Ramos (cell line): Measurements from ENCODE around the gene RECK.
"Not testable (repeated sequence)": the region's sequence is repeated elsewhere in the genome, so short reads cannot be mapped to it uniquely, and the experiment has no call there.

Source experiments
- in situ Hi-C: fragments of 300-500 bp; cut with MboI; formaldehyde crosslinking; loops from one replicate; pipeline ENCODE4 v1.14.3; 2022; ENCODE audit warnings: low sequenced_read_pairs; ENCODE audit not compliant: unreplicated experiment

RECK gene

DNA sequence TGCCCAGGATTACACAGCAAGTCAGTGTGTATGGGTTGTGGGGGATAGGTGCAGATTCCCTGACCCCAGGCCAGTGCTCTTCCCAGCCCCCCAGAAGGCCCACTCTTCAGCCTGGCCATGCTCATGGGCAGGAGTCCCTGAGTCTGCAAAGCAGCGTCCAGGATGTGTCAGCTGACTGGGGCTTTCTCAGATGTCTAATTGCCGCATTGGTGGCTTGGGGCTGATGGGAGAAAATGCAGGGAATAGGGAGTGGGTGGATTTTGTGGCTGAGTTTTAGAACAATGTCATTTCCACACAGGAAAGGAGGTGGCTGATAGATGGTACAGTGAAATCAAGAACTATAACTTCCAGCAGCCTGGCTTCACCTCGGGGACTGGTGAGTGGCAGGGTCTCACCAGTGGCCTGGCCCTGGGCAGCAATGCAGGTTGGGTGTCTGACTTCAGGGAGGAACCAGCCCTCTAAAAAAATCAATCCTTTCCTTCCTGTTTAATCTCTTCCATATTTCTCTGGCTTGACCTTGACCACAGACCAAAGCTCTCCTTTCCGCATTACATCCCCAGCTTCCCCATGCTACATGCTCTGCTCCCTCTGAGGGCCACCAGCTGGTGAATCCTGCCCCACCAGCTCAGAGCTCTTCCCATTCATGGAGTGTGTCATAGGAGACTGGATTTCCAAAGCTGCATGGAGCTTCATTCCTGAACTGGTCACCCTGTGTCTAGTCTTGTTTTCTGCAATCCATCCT, 114.0 kb downstream of the RECK start:
- in situ Hi-C loops: no loop called here

DNA sequence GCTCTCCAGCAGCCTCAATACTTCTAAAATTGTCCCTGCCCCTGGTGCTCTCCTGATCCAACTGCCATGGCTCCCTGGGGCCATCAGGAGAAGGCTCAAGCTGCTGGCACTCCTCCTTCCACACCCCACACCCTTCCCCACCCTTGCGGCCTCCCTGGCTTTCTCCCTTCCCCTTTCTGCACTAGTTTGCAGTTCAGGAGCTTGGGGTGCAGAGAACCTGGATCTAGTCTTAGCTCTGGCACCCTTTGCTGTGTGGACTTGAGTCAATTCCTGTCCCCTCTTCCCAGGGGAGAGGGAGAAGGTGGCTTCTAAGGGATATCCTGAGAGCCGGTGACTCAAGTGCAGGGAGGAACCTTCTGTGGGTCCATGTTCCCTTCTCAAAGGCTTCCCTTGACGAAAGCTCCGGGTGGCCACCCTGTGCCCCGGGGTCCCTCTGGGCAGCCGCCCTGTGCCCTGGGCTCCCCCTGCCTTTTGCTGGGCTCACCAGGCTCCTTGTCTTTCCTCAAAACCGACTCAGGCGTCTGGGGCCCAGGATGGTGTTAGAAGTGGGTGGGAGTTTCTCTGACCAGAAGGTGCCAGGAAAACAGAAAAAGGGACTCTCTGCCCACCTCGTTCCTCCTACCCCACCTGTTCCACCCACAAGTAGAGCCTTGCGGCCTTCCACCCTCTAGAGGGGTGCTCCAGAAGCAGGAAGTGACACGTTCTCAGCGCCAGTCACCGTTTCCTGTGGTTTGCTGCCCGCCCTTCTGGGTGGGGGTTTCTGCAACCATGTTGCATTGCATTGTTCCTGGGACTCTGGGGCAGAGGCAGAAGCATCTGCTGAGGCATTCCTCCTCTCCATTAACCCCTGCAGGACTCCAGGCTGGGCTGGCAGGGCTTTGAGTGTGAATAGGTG, 114.8 kb downstream of the RECK start:
- in situ Hi-C loops: no loop called here

DNA sequence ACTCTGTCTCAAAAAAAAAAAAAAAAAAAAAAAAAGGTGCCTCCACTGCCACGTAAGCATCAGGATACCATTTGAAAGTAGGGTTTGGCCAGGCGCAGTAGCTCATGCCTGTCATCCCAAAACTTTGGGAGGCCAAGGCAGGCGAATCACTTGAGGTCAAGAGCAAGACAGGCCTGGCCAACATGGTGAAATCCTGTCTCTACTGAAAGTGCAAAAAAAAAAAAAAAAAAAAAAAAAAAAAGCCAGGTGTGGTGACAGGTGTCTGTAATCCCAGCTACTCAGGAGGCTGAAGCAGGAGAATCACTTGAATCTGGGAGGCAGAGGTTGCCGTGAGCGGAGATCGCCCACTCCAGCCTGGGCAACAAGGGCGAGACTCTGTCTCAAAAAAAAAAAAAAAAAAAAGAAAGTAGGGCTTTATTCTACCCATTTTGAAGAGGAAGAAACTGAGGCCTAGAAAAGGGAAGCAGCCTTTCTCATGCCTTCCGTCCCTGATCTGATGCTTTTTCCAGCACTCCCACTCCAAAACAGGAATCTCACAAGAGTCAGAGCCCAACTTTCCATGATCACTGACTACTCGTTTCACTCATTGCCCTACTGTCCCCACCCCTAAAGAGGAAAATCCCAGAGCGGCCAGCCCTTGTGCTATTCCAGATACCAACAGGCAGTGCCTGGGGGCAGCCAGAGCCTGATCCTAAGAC, 116.2 kb downstream of the RECK start:
- in situ Hi-C loops: no loop called here

DNA sequence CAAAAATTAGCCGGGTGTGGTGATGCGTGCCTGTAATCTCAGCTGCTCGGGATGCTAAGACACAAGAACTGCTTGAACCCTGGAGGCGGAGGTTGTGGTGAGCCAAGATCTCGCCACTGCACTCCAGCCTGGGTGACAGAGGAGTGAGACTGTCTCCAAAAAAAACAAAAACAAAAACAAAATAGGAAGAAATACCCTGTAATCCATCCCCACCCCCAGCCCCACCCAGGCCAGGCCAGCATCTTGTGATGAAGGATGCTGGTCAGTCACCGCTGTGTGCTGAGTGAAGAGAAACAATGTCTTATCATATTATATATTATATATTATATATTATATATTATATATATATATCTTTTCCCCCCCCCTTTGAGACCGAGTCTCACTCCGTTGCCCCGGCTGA, 117.0 kb downstream of the RECK start:
- in situ Hi-C loops: no loop called here

DNA sequence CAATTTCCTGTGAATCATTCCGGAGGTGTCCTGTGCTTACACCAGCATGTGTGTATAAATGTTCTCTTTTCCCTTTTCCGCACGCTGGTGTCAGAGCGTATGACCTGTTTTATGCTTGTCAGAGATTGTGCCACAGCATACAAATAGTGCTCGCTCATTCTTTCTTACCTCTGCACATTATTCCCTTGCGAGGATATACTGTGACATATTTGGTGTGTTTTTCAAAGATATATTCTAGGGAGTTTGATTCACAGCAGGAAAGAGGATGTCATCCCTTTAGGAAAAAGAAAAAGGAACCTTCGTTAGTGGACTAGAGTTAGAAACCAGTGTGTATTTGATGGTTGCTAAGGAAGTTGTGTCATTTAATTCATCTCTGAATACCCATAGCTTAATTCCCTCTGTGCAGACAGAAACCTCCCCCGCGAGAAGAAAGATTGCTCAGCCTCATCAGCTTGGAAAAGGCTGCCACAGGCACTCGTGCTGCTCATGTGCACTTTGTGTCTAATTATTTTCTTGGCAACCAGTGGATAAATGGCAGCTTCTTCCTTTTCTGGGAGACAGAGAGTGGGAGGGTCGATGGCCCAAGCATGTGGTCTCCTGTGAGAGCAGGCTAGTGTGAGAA, 117.7 kb downstream of the RECK start:
- in situ Hi-C loops: no loop called here

DNA sequence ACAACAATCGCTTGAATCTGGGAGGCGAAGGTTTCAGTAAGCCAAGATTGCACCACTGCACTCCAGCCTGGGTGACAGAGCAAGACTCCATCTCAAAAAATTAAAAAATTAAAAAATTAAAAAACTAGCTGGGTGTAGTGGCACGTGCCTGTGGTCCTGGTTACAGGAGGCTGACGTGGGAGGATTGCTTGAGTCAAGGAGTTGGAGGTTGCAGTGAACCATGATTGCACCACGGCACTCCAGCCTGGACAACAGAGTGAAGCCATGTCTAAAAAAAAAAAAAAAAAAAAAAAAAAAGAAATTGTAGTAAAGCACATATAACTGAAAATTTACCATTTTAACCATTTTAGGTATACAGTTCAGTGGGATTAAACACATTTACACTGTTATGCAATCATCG, 119.4 kb downstream of the RECK start:
- in situ Hi-C loops: no loop called here

DNA sequence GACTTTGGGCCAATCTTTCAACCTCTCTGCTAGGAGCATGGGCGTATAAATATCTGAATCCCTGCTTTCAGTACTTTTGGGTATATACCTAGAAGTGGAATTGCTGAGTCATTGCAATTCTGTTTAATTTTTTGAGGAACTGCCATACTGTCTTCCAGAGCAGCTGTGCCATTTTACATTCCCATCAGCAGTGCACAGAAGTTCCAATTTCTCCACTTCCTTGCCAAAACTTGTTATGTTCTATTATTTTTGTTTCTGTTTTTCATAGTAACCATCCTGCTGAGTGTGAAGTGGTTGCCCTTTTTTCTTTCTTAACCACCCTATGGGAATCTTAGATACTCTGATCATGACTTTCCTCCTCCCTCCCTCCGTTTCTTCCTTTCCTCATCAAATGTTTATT, 121.4 kb downstream of the RECK start:
- in situ Hi-C loops: no loop called here

DNA sequence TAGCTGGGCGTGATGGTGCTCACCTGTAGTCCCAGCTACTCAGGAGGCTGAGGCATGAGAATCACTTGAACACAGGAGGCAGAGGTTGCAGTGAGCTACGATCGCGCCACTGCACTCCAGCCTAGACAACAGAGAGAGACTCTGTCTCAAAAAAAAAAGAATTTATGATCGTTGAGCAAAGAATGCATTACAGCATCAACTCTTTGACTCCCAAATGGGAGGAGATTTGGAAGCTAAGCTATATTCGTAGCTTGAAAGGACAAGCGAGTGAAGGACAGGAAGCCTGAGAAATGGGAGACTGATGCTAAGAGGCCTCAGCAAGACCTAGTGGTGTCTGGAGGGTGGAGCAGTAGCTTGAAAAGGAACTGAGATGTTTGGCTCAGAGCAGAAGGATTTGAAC, 122.2 kb downstream of the RECK start:
- in situ Hi-C loops: no loop called here

DNA sequence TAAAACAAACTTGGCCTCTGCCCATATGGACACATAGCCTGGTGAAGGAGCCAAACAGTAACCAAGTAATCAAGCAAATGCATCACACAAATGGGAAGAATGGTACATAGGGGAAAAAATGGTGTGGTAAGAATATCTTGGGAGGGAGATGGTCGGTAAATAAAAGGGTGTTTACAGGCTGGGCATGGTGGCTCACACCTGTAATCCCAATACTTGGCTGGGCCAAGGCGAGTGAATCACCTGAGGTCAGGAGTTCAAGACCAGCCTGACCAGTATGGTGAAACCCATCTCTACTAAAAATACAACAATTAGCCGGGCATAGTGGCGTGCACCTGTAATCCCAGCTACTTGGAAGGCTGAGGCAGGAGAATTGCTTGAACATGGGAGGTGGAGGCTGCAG, 122.8 kb downstream of the RECK start:
- in situ Hi-C loops: not testable (repeated sequence)

DNA sequence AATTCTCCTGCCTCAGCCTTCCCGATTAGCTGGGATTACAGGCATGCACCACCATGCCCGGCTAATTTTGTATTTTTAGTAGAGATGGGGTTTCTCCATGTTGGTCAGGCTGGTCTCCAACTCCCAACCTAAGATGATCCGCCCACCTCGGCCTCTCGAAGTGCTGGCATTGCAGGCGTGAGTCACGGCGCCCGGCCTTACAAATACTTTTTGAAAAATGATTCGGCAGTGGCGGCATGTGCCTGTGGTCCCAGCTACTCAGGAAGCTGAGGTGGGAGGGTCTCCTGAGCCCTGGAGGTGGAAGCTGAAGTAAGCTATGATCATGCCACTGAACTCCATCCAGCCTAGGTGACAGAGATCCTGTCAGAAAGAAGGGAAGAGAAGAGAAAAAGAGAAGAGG, 123.4 kb downstream of the RECK start:
- in situ Hi-C loops: not testable (repeated sequence)

DNA sequence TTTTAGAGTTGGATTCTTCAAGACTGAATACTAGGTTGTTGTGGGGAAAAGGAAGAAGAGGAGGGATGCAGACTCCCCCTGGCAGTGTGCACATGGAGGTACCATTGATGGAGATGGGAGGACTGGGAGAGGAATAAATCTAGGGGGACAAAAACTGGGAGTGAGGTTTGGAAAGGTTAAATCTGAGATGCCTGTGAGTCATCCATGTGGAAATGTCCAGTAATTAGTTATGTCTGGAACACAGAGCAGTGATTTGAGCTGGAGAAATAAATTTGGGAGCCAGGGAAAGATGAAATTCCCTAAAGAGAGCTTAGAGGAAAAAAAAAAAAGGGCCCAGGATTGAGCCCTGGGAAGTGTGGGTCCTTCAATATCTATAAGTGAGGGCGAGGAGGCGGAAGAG, 124.5 kb downstream of the RECK start:
- in situ Hi-C loops: no loop called here

DNA sequence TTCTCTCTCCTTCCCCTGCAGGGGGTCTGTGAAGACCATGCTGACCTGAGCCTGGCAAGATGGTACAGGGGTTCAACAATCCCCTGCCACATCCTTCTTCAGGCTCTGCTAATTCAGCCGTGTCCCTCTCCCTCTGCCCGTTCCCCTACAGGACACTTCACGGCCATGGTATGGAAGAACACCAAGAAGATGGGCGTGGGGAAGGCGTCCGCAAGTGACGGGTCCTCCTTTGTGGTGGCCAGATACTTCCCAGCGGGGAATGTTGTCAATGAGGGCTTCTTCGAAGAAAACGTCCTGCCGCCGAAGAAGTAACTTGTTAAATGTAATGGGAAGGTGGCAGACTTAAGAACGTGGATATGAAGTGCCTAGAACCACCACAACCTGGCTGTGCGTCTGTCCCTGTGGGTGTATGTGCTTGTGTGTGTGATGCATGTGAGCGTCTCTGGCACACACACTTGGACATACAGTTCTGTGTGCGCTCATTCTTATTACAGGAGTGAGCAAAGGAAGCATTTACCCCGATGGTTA, 125.6 kb downstream of the RECK start:
- in situ Hi-C loops: no loop called here

DNA sequence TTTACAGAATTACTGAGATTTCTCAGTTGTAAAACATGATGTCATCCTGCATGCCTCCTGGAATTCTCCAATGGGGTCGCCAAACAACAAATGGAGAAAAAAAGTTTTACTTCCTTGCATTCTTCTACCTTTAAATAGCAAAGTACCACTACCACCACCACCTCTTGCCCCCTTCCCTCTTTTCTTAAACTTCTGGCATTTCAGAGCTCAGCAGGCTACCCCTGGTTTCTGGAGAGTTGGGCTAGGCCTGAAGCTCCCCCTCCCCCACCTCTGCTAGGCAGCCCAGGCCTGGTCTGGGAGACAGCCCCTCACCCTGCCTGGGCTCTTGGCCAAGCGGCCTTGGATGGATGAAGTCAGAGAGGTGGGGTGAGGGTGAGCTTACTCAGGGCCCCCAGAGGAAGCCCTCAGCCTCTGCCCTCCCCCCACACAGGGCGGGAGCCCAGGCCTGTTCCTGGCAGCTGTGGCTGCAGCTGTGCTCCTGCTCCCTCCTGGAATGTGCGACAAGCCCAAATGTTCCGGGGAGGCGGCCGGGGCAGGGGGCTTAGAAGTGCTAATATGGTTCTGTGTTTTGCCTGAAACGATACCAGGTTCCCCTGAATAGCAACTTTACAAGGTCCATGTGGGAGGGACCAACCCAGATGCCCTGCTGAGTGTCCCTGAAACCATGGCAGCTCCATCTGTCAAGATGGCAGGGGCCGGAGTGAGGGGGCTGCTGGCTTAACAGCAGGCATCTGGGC, 126.5 kb downstream of the RECK start:
- in situ Hi-C loops: no loop called here

DNA sequence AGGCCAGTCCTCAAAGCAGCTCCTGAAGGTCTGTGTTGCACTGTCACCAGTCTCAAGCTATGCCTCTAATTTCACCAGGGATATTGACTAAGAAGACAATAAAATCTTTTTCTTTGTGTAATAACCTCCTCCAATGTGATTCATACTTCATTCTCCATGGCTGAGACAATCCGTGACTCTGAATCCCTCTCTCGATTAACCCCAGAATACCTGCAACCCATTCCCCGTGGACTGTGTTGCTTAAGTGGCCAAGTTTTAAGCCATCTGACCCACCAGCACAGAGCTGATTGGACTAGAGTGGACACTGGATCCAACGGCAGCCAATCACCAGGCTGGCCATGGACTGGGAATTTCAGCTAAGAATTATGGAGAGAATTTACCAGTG, 127.1 kb downstream of the RECK start:
- in situ Hi-C loops: no loop called here

DNA sequence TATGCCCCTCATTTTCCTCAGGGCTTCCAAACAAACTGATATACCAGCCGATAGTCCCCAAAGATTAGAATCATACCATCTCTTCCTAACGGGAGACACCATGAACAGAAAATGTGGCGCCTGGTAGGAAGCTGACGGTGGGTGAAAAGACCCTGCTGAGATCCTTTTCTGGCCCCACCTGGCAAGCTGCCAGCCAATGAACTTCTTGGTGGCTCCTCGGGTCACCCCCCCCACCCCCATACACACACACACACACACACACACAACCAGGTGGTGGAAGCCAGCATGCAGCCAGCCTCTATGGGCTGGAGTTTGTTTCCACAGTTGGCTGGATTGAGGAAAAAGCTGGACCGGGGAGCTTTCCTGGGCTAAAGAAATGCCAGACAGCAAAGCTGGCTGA, 127.7 kb downstream of the RECK start:
- in situ Hi-C loops: no loop called here

DNA sequence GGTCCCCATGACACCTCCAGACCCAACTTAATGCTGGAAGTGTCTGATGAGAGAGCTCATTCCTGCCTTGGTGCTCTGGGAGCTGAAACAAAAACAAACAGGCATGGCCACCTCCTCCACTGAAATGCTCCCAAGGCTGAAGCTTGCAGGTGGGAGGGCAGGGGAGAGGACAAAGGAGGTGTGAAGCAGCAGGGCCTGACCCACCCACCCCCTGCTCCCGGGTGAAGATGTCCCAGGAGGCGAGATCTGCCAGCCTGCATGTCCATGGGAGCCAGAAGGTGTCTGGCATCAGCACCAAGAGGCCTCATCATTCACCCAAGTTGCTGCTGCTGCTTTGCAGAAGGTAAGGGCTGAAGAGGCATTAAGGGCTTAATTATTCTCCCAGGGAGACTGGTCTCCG, 128.3 kb downstream of the RECK start:
- in situ Hi-C loops: loop anchor here (5.0 kb wide), 1 partner anchor 58 kb away; no protein-coding TSS in a partner anchor

DNA sequence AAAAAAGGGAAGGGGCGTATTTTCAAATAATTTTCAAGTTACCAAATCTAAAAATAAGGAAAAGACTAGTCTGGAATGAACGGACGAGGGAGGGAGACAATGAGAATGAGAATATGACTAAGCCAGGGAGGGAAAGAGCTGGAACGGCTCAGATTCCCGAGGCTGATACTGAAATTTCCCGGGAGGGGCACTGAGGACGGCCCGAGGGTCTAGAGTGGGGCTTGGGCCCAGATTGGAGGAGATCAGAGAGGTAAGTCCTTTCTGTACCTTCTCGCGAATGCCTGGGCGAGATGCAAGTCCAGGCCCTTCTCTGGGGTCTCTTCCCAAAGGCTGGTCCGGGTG, 129.1 kb downstream of the RECK start:
- in situ Hi-C loops: loop anchor here (5.0 kb wide), 1 partner anchor 58 kb away; no protein-coding TSS in a partner anchor

DNA sequence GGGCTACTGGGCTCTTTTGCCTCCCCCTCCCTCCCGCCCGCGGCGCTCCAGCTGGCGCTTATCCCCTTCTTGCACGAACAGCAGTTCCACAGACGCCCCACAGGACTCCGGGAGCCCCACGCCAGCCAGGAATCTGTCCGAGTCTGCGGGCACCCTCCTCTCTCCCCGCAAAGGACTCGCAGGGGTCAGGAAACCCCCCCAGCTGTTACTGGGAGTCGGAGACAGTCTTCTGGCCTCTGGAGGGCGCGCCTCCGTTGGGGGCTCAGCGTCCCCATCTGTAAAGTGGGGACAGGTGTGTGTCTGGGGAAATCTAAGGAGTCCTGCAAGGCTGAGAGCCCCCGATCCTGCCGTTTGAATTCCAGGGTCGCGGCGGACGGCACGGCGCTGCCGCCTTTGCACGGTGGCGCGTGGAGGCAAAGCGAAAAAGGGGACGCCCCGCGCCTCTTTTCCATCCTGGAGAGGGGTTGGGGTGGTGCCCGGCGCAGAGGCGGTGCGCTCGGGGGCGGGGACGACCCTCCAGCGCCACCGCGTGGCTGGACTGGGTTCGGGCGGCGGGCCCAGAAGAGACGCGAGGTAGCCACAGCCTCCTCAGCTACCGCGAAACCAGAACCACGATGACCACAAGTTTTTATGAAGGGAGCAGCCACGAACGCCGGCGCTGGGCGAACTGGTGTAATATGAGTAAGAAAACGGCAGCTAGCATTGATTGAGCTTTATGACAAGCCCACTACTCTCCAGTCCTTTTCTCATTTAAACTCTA, 129.6 kb downstream of the RECK start:
- in situ Hi-C loops: loop anchor here (5.0 kb wide), 1 partner anchor 59 kb away; no protein-coding TSS in a partner anchor

DNA sequence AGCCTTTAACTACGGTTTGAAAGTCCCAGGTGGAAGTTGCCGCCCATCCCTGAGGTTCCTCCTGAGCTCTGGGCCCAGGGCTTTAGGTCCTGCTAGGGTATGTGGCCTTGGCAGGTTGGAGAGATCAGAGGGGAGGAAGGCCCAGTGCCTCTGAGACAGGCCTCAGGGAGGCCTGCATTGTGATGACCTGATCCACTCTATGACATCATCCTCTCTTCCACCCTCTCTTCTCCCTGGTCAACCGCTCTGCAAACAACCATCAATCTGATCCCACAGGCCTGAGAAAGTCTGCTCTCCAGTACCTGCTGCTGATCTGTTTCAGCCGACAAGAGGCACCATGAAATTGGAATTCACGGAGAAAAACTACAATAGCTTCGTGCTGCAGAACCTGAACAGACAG, 132.5 kb downstream of the RECK start, which contains the start of gene CCIN:
Gene CCIN (plus strand): TSS at position 223 of the 400 bp plus-strand sequence. CDS start 115 bp downstream, at position 338.
- in situ Hi-C loops: loop anchor here (5.0 kb wide), 1 partner anchor 62 kb away; no protein-coding TSS in a partner anchor
